Vagina (tissue), 2 donors: ENCODE results near the gene MAT2B.

ENCODE experiments used
- POLR2A ChIP-seq, 2 donors: fragments of 450-650 bp; IDR thresholded peaks; one replicate each; pipeline ENCODE4 v1.6.1; 2017; ENCODE audit warnings: antibody characterized with exemption in 2 of 2, mild to moderate bottlenecking in 2 of 2, moderate library complexity in 2 of 2
- POLR2AphosphoS5 ChIP-seq, 2 donors: sonication (generic); formaldehyde crosslinking; IDR thresholded peaks; one replicate each; pipeline ENCODE4 v1.9.0; 2017; ENCODE audit warnings: antibody characterized with exemption in 2 of 2, mild to moderate bottlenecking in 2 of 2, low read depth in 1 of 2; ENCODE audit not compliant: insufficient read depth in 1 of 2
- TF ChIP-seq, protein P1 (sequence below), 3 experiments: fragments of 450-650 bp in 2 of 3; fragments of 200-600 bp in 1 of 3; sonication (generic) in 1 of 3; IDR thresholded peaks; one replicate each; pipeline ENCODE4 v1.5.1; 2017 to 2019; ENCODE audit warnings: antibody characterized with exemption in 3 of 3, mild to moderate bottlenecking in 2 of 3, moderate library complexity in 2 of 3

DNA sequence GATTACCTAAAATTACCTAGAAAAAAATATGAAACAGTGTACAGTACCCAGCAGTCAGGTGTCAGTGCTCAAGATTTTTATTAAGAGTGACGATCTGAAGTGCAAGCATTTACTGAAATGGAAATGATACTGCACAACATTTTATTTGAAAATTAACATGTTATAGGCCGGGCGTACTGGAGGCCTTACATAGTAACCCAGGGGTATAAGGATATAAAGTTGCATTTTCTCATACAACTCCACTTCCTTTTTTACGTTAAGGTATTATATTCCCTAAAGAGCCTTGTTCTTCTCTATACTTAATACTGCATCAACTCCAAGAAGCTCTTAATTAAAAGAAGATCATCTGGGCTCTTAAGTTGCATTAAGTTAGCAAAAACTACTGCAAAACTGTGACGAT is 3.3 kb downstream of the MAT2B start:
- no peak for TF ChIP-seq POLR2A (IDR thresholded peaks at IDR 0.05)
- TF ChIP-seq, protein P1, sequence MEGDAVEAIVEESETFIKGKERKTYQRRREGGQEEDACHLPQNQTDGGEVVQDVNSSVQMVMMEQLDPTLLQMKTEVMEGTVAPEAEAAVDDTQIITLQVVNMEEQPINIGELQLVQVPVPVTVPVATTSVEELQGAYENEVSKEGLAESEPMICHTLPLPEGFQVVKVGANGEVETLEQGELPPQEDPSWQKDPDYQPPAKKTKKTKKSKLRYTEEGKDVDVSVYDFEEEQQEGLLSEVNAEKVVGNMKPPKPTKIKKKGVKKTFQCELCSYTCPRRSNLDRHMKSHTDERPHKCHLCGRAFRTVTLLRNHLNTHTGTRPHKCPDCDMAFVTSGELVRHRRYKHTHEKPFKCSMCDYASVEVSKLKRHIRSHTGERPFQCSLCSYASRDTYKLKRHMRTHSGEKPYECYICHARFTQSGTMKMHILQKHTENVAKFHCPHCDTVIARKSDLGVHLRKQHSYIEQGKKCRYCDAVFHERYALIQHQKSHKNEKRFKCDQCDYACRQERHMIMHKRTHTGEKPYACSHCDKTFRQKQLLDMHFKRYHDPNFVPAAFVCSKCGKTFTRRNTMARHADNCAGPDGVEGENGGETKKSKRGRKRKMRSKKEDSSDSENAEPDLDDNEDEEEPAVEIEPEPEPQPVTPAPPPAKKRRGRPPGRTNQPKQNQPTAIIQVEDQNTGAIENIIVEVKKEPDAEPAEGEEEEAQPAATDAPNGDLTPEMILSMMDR (IDR thresholded peaks at IDR 0.05): no peak
- TF ChIP-seq POLR2AphosphoS5 (IDR thresholded peaks at IDR 0.05; ENCODE audit: insufficient read depth in 1 of 2, low read depth in 1 of 2): no peak
